ENCODE data around the gene RCL1. TPM values are rescaled to one million over a fixed set of nuclear protein-coding genes. Genes with fewer than 3 reads are reported as not detected.
"Not testable (repeated sequence)": the region's sequence is repeated elsewhere in the genome, so short reads cannot be mapped to it uniquely, and the experiment has no call there.

RCL1 gene
- total and polyA plus RNA-seq, 4 donors, result 14.3 to 32.0 (median 22.6) TPM

DNA sequence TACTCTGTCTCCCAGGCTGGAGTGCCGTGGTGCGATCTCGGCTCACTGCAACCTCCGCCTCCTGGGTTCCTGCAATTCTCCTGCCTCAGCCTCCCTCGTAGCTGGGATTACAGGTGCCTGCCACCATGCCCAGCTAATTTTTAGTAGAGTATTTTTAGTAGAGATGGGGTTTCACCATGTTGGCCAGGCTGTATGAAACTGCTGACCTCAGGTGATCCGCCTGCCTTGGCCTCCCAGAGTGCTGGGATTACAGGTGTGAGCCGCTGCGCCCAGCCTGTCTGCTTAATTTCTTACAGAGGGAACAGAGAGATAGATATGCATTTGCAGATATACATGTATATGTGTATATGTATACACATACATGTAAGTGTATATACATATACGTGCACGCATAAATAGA is 2.4 kb downstream of the RCL1 start:
- not testable (repeated sequence) for H3K9me3 ChIP-seq (ENCODE audit: control insufficient read depth, insufficient read depth, low read length); H3K4me3 ChIP-seq (ENCODE audit: low read depth, low read length)

DNA sequence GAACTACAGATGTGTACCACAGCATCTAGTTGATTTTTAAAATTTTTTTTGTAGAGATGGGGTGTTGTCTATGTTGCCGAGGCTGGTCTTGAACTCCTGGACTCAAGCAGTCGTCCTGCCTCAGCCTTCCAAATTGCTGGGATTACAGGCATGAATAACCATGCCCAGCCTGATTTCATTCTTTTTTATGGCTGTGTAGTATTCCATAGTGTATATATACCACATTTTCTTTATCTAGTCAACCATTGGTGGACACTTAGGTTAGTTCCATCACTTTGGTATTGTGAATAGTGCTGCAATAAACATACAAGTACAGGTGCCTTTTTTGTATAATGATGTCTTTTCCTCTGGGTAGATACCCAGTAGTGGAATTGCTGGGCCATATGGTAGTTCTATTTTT is 3.8 kb downstream of the RCL1 start:
- DNase-seq (ENCODE audit: low read depth in 4 of 6, low spot score in 6 of 6), result no peak
- Histone ChIP-seq H3K36me3 (ENCODE audit: control insufficient read depth, insufficient read depth, low read length) (no peaks in the 10 kb centered on the region), H3K27ac (ENCODE audit: low read depth, low read length) (no peak overlapping the region), H3K4me1 (ENCODE audit: control insufficient read depth, insufficient read depth, low read length) (peaks cover 6% of the 10 kb centered on the region), H3K27me3 (ENCODE audit: control insufficient read depth, insufficient read depth, low read length) (no peaks in the 10 kb centered on the region), H3K9me3 (ENCODE audit: control insufficient read depth, insufficient read depth, low read length) (no peaks in the 10 kb centered on the region), H3K4me3 (ENCODE audit: low read depth, low read length) (no peak overlapping the region)
- WGBS (ENCODE audit: insufficient coverage), result no CpG with 5 or more reads among the region's 2 CpGs

More for the DNA sequence above, 2.4 kb downstream of the RCL1 start:
- DNase-seq (ENCODE audit: low read depth in 4 of 6, low spot score in 6 of 6); H3K4me1 ChIP-seq (ENCODE audit: control insufficient read depth, insufficient read depth, low read length); H3K36me3 ChIP-seq (ENCODE audit: control insufficient read depth, insufficient read depth, low read length); H3K27ac ChIP-seq (ENCODE audit: low read depth, low read length); H3K27me3 ChIP-seq (ENCODE audit: control insufficient read depth, insufficient read depth, low read length): not testable (repeated sequence)
- 100% methylated on average over 2 of the region's 10 CpGs for WGBS (ENCODE audit: insufficient coverage)

DNA sequence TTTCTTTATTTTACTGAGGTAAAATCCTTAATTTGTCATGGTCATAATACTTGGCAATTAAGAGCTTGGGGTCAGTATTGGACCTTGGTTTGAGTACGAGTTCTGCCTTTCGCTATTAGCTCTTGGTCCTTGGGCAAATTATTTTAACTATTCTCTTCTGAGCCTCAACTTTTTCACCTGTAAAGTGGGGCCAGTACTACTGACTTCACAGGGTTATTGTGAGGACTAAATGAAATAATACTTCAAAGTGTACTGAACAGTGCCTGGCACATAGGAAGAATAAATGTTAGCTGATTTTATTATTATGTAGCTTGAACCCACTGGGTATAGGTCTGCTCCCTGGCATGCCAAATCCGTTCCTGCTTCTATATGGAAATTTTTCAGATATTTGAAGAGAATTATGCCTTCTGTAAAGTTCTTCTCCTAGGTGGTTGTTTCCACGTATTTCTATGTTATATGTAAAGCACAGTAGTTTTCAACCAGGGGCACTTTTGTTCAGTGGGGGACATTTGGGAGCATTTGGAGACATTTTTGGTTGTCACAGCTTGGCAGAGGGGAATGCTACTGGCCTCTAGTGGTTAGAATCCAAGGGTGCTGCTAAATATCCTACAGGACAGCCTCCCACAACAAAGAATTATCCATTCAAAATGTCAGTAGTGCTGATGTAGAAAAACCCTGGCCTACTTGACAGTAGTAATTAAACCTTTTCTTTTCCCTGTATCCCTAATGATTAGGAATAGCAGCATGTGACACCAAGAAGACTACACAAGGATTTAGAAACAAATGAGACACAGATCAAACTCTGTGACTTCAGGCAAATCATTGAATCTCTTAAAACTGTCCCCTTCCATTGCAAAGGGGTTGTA is 4.5 kb downstream of the RCL1 start:
- Histone ChIP-seq H3K36me3 (ENCODE audit: control insufficient read depth, insufficient read depth, low read length) (no peaks in the 10 kb centered on the region), H3K27ac (ENCODE audit: low read depth, low read length) (peak overlapping the region; percentile 25), H3K4me1 (ENCODE audit: control insufficient read depth, insufficient read depth, low read length) (peaks cover 6% of the 10 kb centered on the region), H3K4me3 (ENCODE audit: low read depth, low read length) (no peak overlapping the region), H3K27me3 (ENCODE audit: control insufficient read depth, insufficient read depth, low read length) (no peaks in the 10 kb centered on the region), H3K9me3 (ENCODE audit: control insufficient read depth, insufficient read depth, low read length) (no peaks in the 10 kb centered on the region)
- 80% methylated on average over 1 of the region's 4 CpGs for WGBS (ENCODE audit: insufficient coverage)
- peak in 2 of 6 donors; percentile 45 to 48 for DNase-seq (ENCODE audit: low read depth in 4 of 6, low spot score in 6 of 6)

DNA sequence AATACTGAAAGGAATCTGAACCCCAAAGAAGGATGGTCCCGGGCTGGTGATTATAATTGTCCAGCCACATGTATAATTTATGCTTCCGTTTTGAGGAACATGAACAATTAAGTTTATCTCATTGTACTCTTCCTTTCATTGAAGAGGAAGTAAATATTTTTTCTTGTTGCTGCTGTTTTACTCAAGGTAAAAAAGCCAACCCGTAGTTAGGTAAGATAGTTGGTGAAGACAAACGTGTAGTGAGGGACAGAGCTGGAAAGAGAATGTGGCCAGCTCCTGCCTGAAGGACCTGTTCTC is 5.1 kb downstream of the RCL1 start:
- no peak overlapping the region for H3K4me3 ChIP-seq (ENCODE audit: low read depth, low read length)
- DNase-seq (ENCODE audit: low read depth in 4 of 6, low spot score in 6 of 6), result no peak
- no peaks in the 10 kb centered on the region for H3K27me3 ChIP-seq (ENCODE audit: control insufficient read depth, insufficient read depth, low read length)
- peaks cover 6% of the 10 kb centered on the region for H3K4me1 ChIP-seq (ENCODE audit: control insufficient read depth, insufficient read depth, low read length)
- H3K9me3 ChIP-seq (ENCODE audit: control insufficient read depth, insufficient read depth, low read length), result no peaks in the 10 kb centered on the region
- no CpG with 5 or more reads among the region's 4 CpGs for WGBS (ENCODE audit: insufficient coverage)
- H3K27ac ChIP-seq (ENCODE audit: low read depth, low read length), result peak overlapping the region; percentile 25
- no peaks in the 10 kb centered on the region for H3K36me3 ChIP-seq (ENCODE audit: control insufficient read depth, insufficient read depth, low read length)

DNA sequence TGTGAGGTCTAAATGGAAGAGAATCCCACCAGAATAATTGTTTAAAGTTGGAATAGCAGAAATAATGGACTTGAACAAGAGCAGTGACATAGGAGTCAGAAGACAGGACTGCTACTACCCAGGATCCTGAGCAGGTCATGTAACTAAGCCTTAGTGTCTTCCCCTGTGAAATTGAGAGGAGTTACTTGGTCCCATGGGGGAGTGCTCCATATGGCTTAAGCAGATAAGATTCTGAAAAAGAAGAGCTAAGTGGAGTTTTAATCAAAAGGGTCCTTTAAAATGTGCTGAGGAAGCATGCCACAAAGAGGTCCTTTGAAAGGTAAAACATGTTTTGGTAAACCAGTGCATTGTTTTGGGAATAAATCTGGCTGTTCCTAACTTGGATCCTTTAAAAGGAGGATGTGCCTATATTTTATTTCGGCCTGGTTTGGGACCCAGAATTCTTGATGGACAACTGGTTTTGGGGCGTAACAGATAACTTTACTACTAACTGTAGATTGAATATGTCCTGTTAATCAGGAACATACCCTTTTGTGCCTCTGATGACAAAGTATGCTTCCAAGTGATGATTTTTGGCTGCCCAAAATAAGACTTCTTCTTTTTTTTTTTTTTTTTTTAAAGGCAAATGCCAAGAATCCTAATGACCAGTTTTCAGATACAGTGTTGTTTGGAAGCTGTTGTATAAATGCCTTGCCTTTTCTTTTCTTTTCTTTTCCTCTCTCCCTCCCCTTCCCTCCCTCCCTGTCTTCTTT is 5.7 kb downstream of the RCL1 start:
- Histone ChIP-seq H3K4me3 (ENCODE audit: low read depth, low read length) (no peak overlapping the region), H3K9me3 (ENCODE audit: control insufficient read depth, insufficient read depth, low read length) (no peaks in the 10 kb centered on the region), H3K4me1 (ENCODE audit: control insufficient read depth, insufficient read depth, low read length) (peaks cover 5% of the 10 kb centered on the region), H3K27ac (ENCODE audit: low read depth, low read length) (no peak overlapping the region), H3K36me3 (ENCODE audit: control insufficient read depth, insufficient read depth, low read length) (no peaks in the 10 kb centered on the region), H3K27me3 (ENCODE audit: control insufficient read depth, insufficient read depth, low read length) (no peaks in the 10 kb centered on the region)
- DNase-seq (ENCODE audit: low read depth in 4 of 6, low spot score in 6 of 6), result no peak
- WGBS (ENCODE audit: insufficient coverage), result no CpG with 5 or more reads among the region's 2 CpGs

DNA sequence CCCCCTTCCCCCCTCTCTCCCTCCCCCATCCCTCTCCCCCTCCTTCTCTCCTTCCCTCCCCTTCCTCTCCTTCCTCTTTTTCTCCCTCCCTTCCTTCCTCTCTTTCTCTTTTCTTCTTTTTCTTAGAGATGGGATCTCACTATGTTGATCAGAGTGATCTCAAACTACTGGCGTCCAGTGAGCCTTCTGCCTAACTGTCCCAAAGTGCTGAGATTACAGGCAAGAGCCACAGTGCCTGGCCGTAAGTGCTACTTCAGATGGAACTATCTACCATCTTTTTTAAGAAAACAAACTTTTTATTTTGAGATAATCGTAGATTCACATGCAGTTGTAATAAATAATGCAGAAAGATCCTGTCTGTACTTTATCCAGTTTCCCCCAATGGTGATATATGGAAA is 6.3 kb downstream of the RCL1 start:
- WGBS (ENCODE audit: insufficient coverage), result no CpG with 5 or more reads among the region's 3 CpGs
- Histone ChIP-seq H3K27ac (ENCODE audit: low read depth, low read length) (no peak overlapping the region), H3K4me3 (ENCODE audit: low read depth, low read length) (no peak overlapping the region)

DNA sequence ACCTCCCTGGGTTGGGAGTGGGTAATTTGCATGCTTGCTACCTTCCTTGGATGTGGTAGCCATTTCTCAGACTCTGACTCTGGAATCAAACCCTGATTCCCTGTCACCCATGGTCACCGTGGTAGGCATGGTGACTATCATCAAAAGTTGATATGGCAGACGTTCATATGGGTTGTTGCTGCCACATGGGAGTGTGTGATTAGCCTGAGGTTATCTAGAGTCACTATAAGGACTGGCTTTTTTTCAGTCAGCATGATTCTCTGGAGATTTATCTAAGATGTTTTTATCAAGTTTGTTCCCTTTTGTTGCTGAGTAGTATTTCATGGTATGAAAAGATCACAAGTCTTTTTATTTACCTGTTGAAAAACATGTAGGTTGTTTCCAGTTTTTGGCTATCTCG is 7.0 kb downstream of the RCL1 start:
- no peaks in the 10 kb centered on the region for H3K9me3 ChIP-seq (ENCODE audit: control insufficient read depth, insufficient read depth, low read length)
- H3K4me1 ChIP-seq (ENCODE audit: control insufficient read depth, insufficient read depth, low read length), result no peaks in the 10 kb centered on the region
- no peak overlapping the region for H3K4me3 ChIP-seq (ENCODE audit: low read depth, low read length)
- H3K36me3 ChIP-seq (ENCODE audit: control insufficient read depth, insufficient read depth, low read length), result peaks cover 8% of the 10 kb centered on the region
- H3K27ac ChIP-seq (ENCODE audit: low read depth, low read length), result no peak overlapping the region
- 83% methylated on average over 2 of the region's 3 CpGs for WGBS (ENCODE audit: insufficient coverage)
- DNase-seq (ENCODE audit: low read depth in 4 of 6, low spot score in 6 of 6), result no peak
- no peaks in the 10 kb centered on the region for H3K27me3 ChIP-seq (ENCODE audit: control insufficient read depth, insufficient read depth, low read length)

More for the DNA sequence above, 6.3 kb downstream of the RCL1 start:
- no peaks in the 10 kb centered on the region for H3K9me3 ChIP-seq (ENCODE audit: control insufficient read depth, insufficient read depth, low read length)
- H3K4me1 ChIP-seq (ENCODE audit: control insufficient read depth, insufficient read depth, low read length), result no peaks in the 10 kb centered on the region
- peaks cover under 1% of the 10 kb centered on the region for H3K36me3 ChIP-seq (ENCODE audit: control insufficient read depth, insufficient read depth, low read length)
- DNase-seq (ENCODE audit: low read depth in 4 of 6, low spot score in 6 of 6), result no peak
- H3K27me3 ChIP-seq (ENCODE audit: control insufficient read depth, insufficient read depth, low read length), result no peaks in the 10 kb centered on the region

DNA sequence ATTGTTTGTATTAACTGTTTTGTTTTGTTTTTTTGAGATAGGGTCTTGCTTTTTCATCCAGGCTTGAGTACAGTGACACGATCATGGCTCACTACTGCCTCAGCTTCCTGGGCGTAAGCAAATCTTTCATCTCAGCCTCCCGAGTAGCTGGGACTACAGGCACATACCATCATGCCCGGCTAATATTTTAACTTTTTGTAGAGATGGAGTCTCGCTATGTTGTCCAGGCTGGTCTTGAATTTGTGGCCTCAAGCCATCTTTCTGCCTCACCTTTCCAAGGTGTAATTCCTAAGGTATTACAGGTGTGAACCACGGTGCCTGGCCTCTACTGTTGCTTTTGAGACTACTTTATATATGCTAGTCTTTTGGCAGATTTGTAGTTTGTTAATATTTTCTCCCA is 8.4 kb downstream of the RCL1 start:
- DNase-seq (ENCODE audit: low read depth in 4 of 6, low spot score in 6 of 6), result no peak

DNA sequence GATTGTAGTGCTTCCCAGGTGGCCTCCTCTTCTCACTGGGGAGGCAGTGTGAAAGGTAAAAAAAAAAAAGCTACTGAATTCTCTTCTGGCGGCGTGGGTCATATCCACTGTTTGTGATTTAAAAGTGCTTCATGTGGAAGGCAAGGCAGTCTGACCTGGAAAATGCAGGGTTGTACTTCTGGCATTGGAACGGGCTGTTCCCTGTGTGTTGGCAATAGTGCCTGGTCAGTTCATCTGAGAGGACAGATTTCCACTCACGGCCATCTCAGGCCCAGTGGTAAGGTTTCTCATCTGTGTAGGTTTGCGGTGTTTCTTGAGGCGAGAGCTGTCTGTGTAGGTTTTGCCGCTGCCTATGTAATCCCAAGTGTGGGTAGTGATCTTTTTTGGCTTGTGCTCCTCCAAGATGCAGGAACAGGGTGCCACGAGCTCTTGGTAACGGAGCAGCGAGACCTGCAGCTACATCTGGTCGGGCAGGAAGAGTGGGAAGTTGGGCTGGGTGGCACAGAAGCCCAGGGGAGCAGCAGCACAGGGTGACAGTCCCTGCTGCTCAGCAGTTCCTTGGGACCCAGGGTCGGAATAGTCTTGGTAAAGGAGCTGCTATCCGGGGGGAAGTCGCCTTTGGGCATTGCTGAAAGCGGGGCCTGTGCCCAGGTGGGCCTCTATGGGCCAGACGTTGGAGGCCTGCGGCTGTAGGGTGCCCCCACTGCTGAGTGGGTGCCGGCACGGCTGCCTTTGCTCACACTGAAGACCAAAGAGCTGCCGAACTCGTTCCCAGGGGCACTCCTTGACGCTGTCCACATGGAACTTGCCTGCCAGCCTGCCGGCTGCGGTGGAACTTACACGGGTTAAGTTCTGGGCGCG is 11.2 kb downstream of the RCL1 start:
- no peaks in the 10 kb centered on the region for H3K4me1 ChIP-seq (ENCODE audit: control insufficient read depth, insufficient read depth, low read length)
- no peak for DNase-seq (ENCODE audit: low read depth in 4 of 6, low spot score in 6 of 6)
- WGBS (ENCODE audit: insufficient coverage), result 95% methylated on average over 27 of the region's 27 CpGs
- H3K4me3 ChIP-seq (ENCODE audit: low read depth, low read length), result no peak overlapping the region
- H3K27me3 ChIP-seq (ENCODE audit: control insufficient read depth, insufficient read depth, low read length), result no peaks in the 10 kb centered on the region
- H3K9me3 ChIP-seq (ENCODE audit: control insufficient read depth, insufficient read depth, low read length), result no peaks in the 10 kb centered on the region
- H3K27ac ChIP-seq (ENCODE audit: low read depth, low read length), result no peak overlapping the region
- peaks cover 8% of the 10 kb centered on the region for H3K36me3 ChIP-seq (ENCODE audit: control insufficient read depth, insufficient read depth, low read length)

More for the DNA sequence above, 8.4 kb downstream of the RCL1 start:
- no peaks in the 10 kb centered on the region for H3K27me3 ChIP-seq (ENCODE audit: control insufficient read depth, insufficient read depth, low read length)
- no peaks in the 10 kb centered on the region for H3K9me3 ChIP-seq (ENCODE audit: control insufficient read depth, insufficient read depth, low read length)
- H3K4me1 ChIP-seq (ENCODE audit: control insufficient read depth, insufficient read depth, low read length), result no peaks in the 10 kb centered on the region
- no peak overlapping the region for H3K27ac ChIP-seq (ENCODE audit: low read depth, low read length)
- H3K4me3 ChIP-seq (ENCODE audit: low read depth, low read length), result no peak overlapping the region
- WGBS (ENCODE audit: insufficient coverage), result 86% methylated on average over 1 of the region's 6 CpGs
- H3K36me3 ChIP-seq (ENCODE audit: control insufficient read depth, insufficient read depth, low read length), result peaks cover 8% of the 10 kb centered on the region

All from spinal cord (tissue), 10 donors.